ENCODE measurements around the gene LYPD6. TPM values are rescaled to one million over a fixed set of nuclear protein-coding genes. Genes with fewer than 3 reads are reported as not detected.

Gene LYPD6
- total RNA-seq, 1 donor from 2014 or later, result 16.4 TPM

- Mint-ChIP-seq H3K27me3 (peaks cover 3% of the 10 kb centered on the region), H3K36me3 (peaks cover 20% of the 10 kb centered on the region), H3K4me3 (peak overlapping the region; percentile 19), H3K9me3 (no peaks in the 10 kb centered on the region), H3K27ac (no peak overlapping the region), H3K4me1 (ENCODE audit: unreplicated experiment) (peaks cover 10% of the 10 kb centered on the region)
- no peak for DNase-seq (ENCODE audit: extremely low spot score, unreplicated experiment)
- no peak for TF ChIP-seq CTCF (conservative IDR thresholded peaks at IDR 0.05)
Measured at GRCh38 chr2:149333636-149334035, 3.2 kb downstream of the LYPD6 start.

GRCh38 chr2:149334156-149334555 lies 3.8 kb downstream of the LYPD6 start:
- H3K4me1 Mint-ChIP-seq (ENCODE audit: unreplicated experiment), result peaks cover 8% of the 10 kb centered on the region
- TF ChIP-seq CTCF (conservative IDR thresholded peaks at IDR 0.05), result no peak
- H3K27me3 Mint-ChIP-seq, result peaks cover 3% of the 10 kb centered on the region
- peaks cover 20% of the 10 kb centered on the region for H3K36me3 Mint-ChIP-seq
- no peaks in the 10 kb centered on the region for H3K9me3 Mint-ChIP-seq
- no peak overlapping the region for H3K4me3 Mint-ChIP-seq
- no peak for DNase-seq (ENCODE audit: extremely low spot score, unreplicated experiment)
- no peak overlapping the region for H3K27ac Mint-ChIP-seq

- TF ChIP-seq CTCF (conservative IDR thresholded peaks at IDR 0.05), result no peak
- Mint-ChIP-seq H3K4me1 (ENCODE audit: unreplicated experiment) (peaks cover 12% of the 10 kb centered on the region), H3K27ac (no peak overlapping the region), H3K27me3 (no peaks in the 10 kb centered on the region), H3K4me3 (no peak overlapping the region), H3K9me3 (no peaks in the 10 kb centered on the region), H3K36me3 (peaks cover 28% of the 10 kb centered on the region)
- no peak for DNase-seq (ENCODE audit: extremely low spot score, unreplicated experiment)
Measured at GRCh38 chr2:149339324-149339723, 8.9 kb downstream of the LYPD6 start.

- no peak overlapping the region for H3K4me3 Mint-ChIP-seq
- H3K4me1 Mint-ChIP-seq (ENCODE audit: unreplicated experiment), result peaks cover 12% of the 10 kb centered on the region
- H3K9me3 Mint-ChIP-seq, result no peaks in the 10 kb centered on the region
- H3K27ac Mint-ChIP-seq, result no peak overlapping the region
- no peaks in the 10 kb centered on the region for H3K27me3 Mint-ChIP-seq
- DNase-seq (ENCODE audit: extremely low spot score, unreplicated experiment), result no peak
- no peak for TF ChIP-seq CTCF (conservative IDR thresholded peaks at IDR 0.05)
- peaks cover 23% of the 10 kb centered on the region for H3K36me3 Mint-ChIP-seq
Measured at GRCh38 chr2:149342509-149342908, 12.1 kb downstream of the LYPD6 start.

GRCh38 chr2:149344105-149344504 lies 13.7 kb downstream of the LYPD6 start:
- Mint-ChIP-seq H3K4me3 (no peak overlapping the region), H3K9me3 (no peaks in the 10 kb centered on the region), H3K4me1 (ENCODE audit: unreplicated experiment) (peaks cover 19% of the 10 kb centered on the region), H3K27ac (no peak overlapping the region), H3K27me3 (no peaks in the 10 kb centered on the region), H3K36me3 (peaks cover 19% of the 10 kb centered on the region)
- TF ChIP-seq CTCF (conservative IDR thresholded peaks at IDR 0.05), result no peak
- DNase-seq (ENCODE audit: extremely low spot score, unreplicated experiment), result no peak

GRCh38 chr2:149346272-149346671 lies 15.9 kb downstream of the LYPD6 start:
- Mint-ChIP-seq H3K27me3 (no peaks in the 10 kb centered on the region), H3K27ac (no peak overlapping the region), H3K4me3 (no peak overlapping the region), H3K4me1 (ENCODE audit: unreplicated experiment) (peaks cover 22% of the 10 kb centered on the region), H3K9me3 (no peaks in the 10 kb centered on the region), H3K36me3 (peaks cover 18% of the 10 kb centered on the region)
- TF ChIP-seq CTCF (conservative IDR thresholded peaks at IDR 0.05), result no peak
- DNase-seq (ENCODE audit: extremely low spot score, unreplicated experiment), result no peak

Measured in type B pancreatic cell (in vitro differentiated cells).